GM18907 (cell line): ENCODE data around the gene FAIM2.

Experiments
- ATAC-seq: cut with Tn5 transposase; IDR thresholded peaks from one replicate; pipeline ENCODE4 v1.9.1; 2021; ENCODE audit warnings: mild to moderate bottlenecking, moderate library complexity; ENCODE audit not compliant: unreplicated experiment

Gene FAIM2

DNA sequence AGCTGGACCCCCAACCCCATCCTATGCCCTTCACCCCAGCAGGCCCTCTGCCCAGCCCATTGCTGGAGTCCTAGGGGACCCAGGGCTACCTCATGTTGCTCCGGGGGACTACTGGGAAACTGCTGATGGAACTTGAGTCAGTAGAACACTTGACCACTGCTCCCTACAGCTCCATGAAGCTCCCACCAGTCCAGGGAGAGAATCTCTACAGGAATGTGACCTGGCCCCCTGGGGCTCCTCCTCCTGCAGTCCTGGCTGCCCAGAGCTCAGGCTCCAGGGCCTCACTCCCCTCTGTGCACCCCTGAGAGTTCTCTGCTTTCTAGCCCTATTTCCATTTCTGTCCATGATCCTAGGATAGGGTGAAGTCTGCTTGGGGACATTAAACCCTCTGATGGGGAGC lies 36.0 kb upstream of the FAIM2 start:
- ATAC-seq: no peak

DNA sequence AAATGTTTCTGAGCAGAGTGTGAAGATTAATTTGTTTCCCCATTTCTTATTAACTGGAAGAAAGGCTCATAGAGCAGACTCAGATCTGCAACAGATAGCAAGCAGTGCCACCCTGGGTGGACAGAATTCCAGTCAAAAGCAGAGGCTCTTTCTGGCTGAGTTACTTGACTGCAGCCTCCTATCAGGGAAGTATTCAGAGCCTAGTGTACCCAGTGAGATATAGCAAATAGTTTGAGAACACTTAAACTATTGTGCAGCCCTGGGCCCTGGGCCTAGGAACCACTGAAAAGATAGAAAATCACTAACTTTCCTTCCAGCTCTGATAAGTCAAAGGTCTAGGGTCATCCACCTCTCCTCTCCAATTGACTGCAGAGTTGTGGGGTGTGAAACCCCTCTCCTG lies 35.6 kb upstream of the FAIM2 start:
- no peak for ATAC-seq

- no peak for ATAC-seq
These were observed 34.1 kb upstream of the FAIM2 start for GRCh38 chr12:49937639-49938300.

DNA sequence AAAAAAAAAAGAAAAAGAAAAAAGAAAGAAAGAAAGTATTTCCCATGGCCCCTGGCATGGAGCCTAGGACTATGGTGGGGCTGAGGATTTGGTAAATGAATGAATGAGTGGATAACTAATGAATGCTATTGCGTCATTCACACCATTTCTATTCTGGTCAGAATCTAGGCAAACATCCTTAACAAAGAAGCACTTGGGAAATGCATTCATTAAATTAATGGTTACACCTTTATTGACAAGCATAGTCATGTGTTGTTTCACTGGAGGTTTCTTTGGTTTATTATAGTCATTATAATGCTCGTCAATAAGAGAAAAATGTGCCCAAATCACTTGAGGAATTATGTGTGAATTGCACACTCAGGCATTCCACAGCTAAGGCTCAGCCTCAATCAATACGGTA lies 33.2 kb upstream of the FAIM2 start:
- ATAC-seq: no peak

DNA sequence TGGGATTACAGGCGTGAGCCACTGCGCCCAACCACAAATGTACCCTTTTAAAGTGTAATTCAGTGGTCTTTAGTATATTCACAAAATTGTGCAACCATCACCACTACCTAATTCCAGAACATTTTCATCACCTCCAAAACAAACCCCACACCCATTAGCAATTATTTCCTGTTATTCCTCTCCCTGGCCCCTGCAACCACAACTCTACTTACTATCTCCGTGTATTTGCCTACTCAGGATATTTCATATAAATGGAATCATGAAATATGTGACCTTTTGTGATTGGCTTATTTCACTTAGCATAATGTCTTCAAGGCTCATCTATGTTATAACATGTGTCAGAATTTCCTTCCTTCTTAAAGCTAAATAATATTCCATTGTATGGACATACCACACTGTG lies 30.8 kb upstream of the FAIM2 start:
- ATAC-seq: no peak

DNA sequence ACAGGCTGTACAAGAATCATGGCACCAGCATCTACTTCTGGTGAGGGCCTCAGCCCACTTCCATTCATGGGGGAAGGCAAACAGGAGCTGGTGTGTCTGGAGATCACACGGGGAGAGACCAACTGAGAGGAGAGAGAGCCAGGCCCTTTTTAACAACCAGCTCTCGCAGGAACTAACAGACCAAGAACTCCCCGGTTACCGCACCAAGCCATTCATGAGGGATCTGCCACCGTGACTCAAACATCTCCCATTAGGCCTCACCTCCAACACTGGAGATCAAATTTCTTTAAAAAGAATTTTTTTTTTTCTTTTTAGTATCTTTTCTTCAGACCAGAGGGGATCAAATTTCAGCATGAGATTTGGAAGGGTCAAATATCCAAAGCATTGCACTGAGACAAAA lies 30.1 kb upstream of the FAIM2 start:
- no peak for ATAC-seq

DNA sequence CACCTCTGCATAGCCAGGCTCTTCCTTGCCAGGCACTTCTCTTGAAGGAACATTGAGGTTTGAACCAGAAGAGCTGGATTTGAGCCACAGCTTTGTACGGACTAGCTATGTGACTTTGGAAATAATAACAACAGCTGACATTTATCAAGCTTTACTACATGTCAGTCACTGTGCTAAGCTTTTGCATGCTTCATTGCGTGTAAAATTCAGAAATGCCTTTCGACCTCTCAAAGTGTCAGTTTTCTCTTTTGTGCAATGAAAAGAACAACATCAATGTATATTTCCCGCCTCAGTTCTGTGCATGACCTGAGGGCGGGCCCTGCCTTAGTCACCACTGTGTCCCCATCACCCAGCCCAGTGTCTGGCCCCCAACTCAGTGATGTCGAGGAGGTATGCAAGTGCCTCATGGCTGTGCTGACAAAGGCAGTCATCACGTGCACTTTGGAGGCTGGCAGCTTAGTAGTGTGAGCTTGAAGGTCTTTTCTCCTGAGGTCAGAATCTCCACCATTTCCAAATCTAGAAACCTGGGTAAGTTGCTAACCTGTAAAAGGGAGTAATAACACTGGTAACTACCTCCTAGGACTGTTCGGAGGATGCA lies 28.9 kb upstream of the FAIM2 start:
- ATAC-seq: no peak

GRCh38 chr12:49932023-49932422 lies 28.3 kb upstream of the FAIM2 start:
- ATAC-seq: no peak

DNA sequence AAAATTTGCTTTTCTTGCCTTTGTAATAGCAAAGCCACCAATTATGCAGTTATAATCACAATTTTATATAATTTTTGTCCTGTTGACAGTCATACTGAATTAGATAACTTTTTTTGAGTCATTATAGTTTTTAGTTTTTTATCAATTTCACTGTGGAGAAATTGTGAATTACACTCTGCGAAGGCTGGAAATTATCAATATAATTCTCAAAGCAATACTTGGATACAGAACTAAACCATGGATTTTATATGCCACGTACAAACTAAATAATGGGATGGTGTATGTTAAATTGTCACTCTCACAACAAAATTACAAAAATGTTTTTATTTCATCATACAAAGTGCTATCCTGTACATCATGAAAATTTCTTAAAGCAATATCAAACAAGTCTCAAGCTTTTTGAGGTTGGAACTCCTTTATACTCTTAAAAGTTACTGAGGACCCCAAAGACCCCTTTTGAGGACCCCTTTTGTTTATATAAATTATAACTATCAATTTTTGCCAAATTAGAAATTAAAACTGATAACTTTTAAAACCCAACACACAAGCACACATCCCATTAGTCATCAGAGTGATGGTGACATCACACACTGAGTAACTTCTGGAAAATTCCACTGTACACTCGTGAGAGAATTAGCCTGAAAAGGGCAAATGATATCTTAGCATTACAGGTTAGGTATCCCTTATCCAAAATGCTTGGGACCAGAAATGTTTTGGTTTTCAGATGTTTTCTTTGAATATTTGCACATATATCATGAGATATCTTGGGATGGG lies 27.0 kb upstream of the FAIM2 start:
- ATAC-seq: no peak

- no peak for ATAC-seq
These were observed 25.9 kb upstream of the FAIM2 start for GRCh38 chr12:49929581-49929980.

DNA sequence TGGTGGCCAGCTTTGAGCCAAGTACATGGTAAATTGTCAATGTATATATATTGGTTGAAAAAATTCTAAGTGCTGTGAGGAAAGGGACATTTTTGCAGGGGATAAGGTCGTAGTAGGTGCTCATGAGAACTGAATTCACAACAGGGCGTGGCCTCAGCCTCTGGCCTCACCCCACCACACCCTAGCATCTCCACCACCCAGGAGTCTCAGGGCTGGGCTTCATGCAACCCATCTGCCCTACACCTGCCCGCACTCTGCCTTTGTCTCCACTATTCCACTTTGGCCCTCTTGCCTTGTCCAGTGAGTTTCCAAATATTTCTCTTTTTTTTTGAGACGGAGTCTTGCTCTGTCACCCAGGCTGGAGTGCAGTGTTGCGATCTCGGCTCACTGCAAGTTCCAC lies 24.8 kb upstream of the FAIM2 start:
- no peak for ATAC-seq

DNA sequence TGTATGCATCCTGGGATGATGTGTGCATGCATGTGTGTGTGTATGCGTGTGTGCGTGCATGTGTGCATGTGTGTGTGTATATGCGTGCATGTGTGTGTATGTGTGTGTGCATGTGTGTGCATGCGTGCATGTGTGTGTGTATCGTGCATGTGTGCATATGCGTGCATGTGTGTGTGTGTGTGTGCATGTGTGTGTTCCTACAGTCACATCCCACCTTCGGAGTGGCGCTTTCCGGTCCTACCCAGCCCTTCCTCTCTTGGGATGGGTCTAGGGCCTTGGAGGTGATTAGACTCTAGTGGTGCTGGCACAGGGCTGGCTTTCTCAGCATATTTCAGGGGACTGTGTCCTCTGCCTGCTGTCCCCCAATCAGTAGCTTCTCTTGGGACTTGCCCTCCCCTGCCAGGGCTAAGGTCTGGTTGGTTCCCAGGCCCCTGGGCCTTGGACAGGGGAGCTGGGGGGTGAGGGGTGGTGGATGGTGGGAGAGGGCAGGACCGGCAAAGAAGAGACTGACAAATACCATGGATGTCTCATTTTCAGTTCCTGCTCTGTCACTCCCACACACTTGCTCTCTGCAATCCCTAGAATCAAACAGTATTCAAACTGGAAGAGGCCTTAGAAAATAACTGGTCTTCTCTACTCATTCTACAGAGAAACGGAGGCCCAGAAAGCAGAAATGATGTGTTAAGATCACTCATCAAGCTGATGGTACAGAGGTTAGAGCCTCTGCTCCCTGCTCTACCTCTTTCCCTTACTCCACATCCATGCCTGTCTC lies 21.9 kb upstream of the FAIM2 start:
- ATAC-seq: no peak

DNA sequence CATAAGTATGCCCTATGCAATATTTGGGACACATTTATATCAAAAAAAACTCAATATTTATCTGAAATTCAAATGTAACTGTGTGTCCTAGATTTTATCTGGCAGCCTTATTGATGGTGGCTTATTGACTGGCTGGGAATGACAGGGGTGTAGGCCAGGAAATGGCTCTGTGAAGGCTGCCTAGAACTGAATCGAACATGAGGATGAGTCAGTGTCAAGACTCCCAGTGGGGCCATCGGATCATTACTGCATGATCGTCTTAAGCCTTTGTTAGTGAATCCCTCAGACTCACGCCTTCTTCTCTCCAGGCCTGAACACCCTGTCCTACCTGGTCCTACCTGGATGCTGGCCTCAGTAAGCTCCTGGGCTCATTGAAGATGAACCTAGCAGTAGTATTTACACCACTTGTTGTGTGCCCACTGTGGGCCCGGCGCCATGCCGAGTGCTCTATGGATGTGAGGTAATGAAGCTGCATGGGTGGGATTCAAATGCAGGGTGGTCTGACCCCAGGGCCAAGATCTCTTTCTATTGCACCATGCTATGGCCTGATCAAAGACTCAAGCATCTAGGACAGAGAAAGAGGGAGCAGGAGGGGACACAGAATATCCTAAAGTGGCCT lies 21.0 kb upstream of the FAIM2 start:
- no peak for ATAC-seq

GRCh38 chr12:49923880-49924556 lies 20.3 kb upstream of the FAIM2 start:
- no peak for ATAC-seq

- no peak for ATAC-seq
These were observed 19.4 kb upstream of the FAIM2 start for GRCh38 chr12:49923035-49923644.

GRCh38 chr12:49922349-49923034 lies 18.8 kb upstream of the FAIM2 start:
- ATAC-seq: no peak

DNA sequence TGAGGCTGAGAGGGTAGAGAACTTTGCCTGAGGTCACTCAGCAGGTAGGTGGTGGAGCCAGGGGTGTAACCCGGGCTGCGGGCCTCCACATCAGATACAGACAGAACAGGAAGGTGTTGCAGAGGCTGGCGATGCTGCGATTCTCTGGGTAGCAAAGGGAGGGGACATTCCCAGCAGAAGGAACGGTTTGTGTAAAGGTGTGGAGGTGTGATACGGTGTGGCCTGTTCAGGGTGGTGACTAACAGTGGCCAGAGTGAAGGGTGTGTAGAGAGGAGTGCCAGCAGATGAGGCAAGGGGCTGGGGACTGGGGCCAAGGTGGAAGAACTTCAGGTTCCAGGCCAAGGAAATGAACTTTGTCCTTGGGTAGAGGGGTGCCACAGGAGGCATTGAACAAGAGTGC lies 18.2 kb upstream of the FAIM2 start:
- no peak for ATAC-seq

- no peak for ATAC-seq
These were observed 17.6 kb upstream of the FAIM2 start for GRCh38 chr12:49921299-49921698.

GRCh38 chr12:49920915-49921286 lies 17.2 kb upstream of the FAIM2 start:
- no peak for ATAC-seq
